ENCODE data around the gene PPP2R3B.

DNA sequence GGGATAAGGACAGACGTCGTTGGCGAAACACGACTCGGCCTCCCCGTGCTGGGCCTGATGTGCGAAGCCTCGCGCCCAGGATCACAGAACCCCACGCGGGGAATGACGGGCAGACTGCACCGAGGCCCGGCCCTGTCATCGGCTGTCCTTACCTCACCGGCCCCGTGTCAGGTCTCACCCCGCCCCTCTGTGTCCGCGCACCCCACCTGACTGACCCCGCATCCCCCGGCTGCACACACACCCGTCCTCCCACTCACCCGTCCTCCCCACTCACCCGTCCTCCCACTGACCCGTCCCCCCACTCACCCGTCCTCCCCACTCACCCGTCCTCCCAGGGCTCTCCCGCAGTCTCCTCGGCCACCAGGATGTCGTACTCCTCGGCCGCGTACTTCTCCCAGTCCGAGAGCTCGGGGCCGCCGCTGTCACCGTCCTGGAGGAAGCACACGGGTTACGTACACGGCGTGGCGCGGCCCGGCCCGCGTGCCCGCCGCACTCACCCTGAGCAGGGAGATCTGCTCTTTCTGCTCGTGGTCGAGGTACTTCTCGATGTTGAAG, 48.3 kb downstream of the PPP2R3B start:
- TF ChIP-seq CTCF (IDR thresholded peaks at IDR 0.05; ENCODE audit: insufficient read depth, low read length) = no peak
- TF ChIP-seq POLR2AphosphoS5 (IDR thresholded peaks at IDR 0.05; ENCODE audit: low read depth) = no peak
- no peak for TF ChIP-seq SPI1 (IDR thresholded peaks at IDR 0.05; ENCODE audit: borderline replicate concordance, low read depth)

Measured in HL-60 (cell line).